Endodermal cell (in vitro differentiated cells): ENCODE data around the gene TTC29. TPM values are rescaled to one million over a fixed set of nuclear protein-coding genes. Genes with fewer than 3 reads are reported as not detected.

Experiments used
- DNase-seq: peaks from one replicate; pipeline ENCODE4 v3.0.0-alpha.2; 2017
- H3K27ac ChIP-seq: 2 replicates; pipeline ENCODE4 v1.5.1; 2013; ENCODE audit warnings: mild to moderate bottlenecking, low read depth, low read length, moderate library complexity
- H3K27me3 ChIP-seq: 2 replicates; pipeline ENCODE4 v1.6.1; 2013; ENCODE audit warnings: mild to moderate bottlenecking, low read length, moderate library complexity; ENCODE audit not compliant: insufficient read depth, control insufficient read depth, poor library complexity, severe bottlenecking
- H3K36me3 ChIP-seq: 2 replicates; pipeline ENCODE4 v1.7.0; 2013; ENCODE audit warnings: mild to moderate bottlenecking, low read length, moderate library complexity; ENCODE audit not compliant: control insufficient read depth, insufficient read depth
- H3K4me1 ChIP-seq: one replicate; pipeline ENCODE4 v1.7.0; 2013; ENCODE audit warnings: low read length; ENCODE audit not compliant: control insufficient read depth, insufficient read depth
- H3K4me3 ChIP-seq: 2 replicates; pipeline ENCODE4 v1.5.1; 2013; ENCODE audit warnings: mild to moderate bottlenecking, low read length, moderate library complexity
- H3K9ac ChIP-seq: 2 replicates; pipeline ENCODE4 v1.6.1; 2013; ENCODE audit warnings: mild to moderate bottlenecking, low read length, moderate library complexity; ENCODE audit not compliant: poor library complexity, severe bottlenecking; ENCODE audit errors: extremely low read depth
- H3K9me3 ChIP-seq: 2 replicates; pipeline ENCODE4 v1.6.1; 2013; ENCODE audit warnings: mild to moderate bottlenecking, low read length, moderate library complexity; ENCODE audit not compliant: control insufficient read depth
- H3K27ac Mint-ChIP-seq: 2 replicates; pipeline ENCODE4 v1.8.0; 2020; ENCODE audit warnings: mixed read lengths
- H3K27me3 Mint-ChIP-seq: 2 replicates; pipeline ENCODE4 v1.8.0; 2021; ENCODE audit warnings: mild to moderate bottlenecking, mixed read lengths; ENCODE audit not compliant: insufficient read depth
- H3K36me3 Mint-ChIP-seq: 2 replicates; pipeline ENCODE4 v1.8.0; 2020; ENCODE audit warnings: low read depth, mixed read lengths
- H3K4me1 Mint-ChIP-seq: 2 replicates; pipeline ENCODE4 v1.8.0; 2020; ENCODE audit warnings: mixed read lengths
- H3K4me3 Mint-ChIP-seq: 2 replicates; pipeline ENCODE4 v1.8.0; 2020; ENCODE audit warnings: mild to moderate bottlenecking, moderate library complexity, mixed read lengths
- H3K9me3 Mint-ChIP-seq: 2 replicates; pipeline ENCODE4 v1.8.0; 2020; ENCODE audit warnings: mild to moderate bottlenecking, mixed read lengths
- CTCF ChIP-seq: fragments of 200-600 bp; sonication (generic); conservative IDR thresholded peaks from 2 replicates; pipeline ENCODE4 v1.5.0; 2021; ENCODE audit warnings: antibody characterized with exemption, mild to moderate bottlenecking
- WGBS, 2 experiments: methylation state at CpG; one replicate each; pipeline versions ENCODE4 v1.1.5 to v1.1.7; 2013; ENCODE audit warnings: missing lambda C conversion rate in 2 of 2, mixed read lengths in 1 of 2; ENCODE audit not compliant: insufficient coverage in 1 of 2, insufficient read length in 1 of 2; 5-methylcytosine and 5-hydroxymethylcytosine counted together
- total RNA-seq, 2 donors: library from RNA; stranded (reverse); fragmentation: NEBNext Ultra II Directional in 1 of 2; extraction: Animal tissue kit (Norgen Biotek cat#: 25700) in 1 of 2; gene quantifications; 2 replicates in 1 of 2; 3 replicates in 1 of 2; pipeline ENCODE4 v1.2.1, GENCODE V29; 2021

Gene TTC29
- total RNA-seq, 2 donors from 2014 or later: 2.7 to 6.5 TPM

- Mint-ChIP-seq H3K9me3 (no peaks in the 10 kb centered on the region), H3K27ac (no peak overlapping the region), H3K36me3 (no peaks in the 10 kb centered on the region), H3K4me3 (no peak overlapping the region), H3K4me1 (no peaks in the 10 kb centered on the region), H3K27me3 (peaks cover 28% of the 10 kb centered on the region)
- H3K4me1 ChIP-seq: no peaks in the 10 kb centered on the region
- TF ChIP-seq CTCF: no peak
- H3K9me3 ChIP-seq: no peaks in the 10 kb centered on the region
- H3K27ac ChIP-seq: no peak overlapping the region
- no peaks in the 10 kb centered on the region for H3K27me3 ChIP-seq
- DNase-seq: no peak
- 82 to 91% methylated on average over 6 to 8 of the region's 8 CpGs for WGBS, 2 experiments
- H3K4me3 ChIP-seq: no peak overlapping the region
- no peaks in the 10 kb centered on the region for H3K36me3 ChIP-seq
- H3K9ac ChIP-seq: no peak overlapping the region
Observed at GRCh38 chr4:146776691-146777090, 169.0 kb downstream of the TTC29 start.

GRCh38 chr4:146763560-146763959 is 182.1 kb downstream of the TTC29 start:
- peaks cover 7% of the 10 kb centered on the region for H3K4me1 ChIP-seq
- H3K4me3 ChIP-seq: no peak overlapping the region
- Mint-ChIP-seq H3K27me3 (peaks cover 9% of the 10 kb centered on the region), H3K4me3 (no peak overlapping the region), H3K4me1 (peaks cover 7% of the 10 kb centered on the region), H3K36me3 (no peaks in the 10 kb centered on the region), H3K9me3 (peaks cover 16% of the 10 kb centered on the region), H3K27ac (no peak overlapping the region)
- H3K9me3 ChIP-seq: no peaks in the 10 kb centered on the region
- no peak for TF ChIP-seq CTCF
- H3K9ac ChIP-seq: no peak overlapping the region
- no peak for DNase-seq
- no peaks in the 10 kb centered on the region for H3K36me3 ChIP-seq
- no peaks in the 10 kb centered on the region for H3K27me3 ChIP-seq
- no peak overlapping the region for H3K27ac ChIP-seq
- 90% methylated on average over 1 of the region's 2 CpGs; no CpG with 5 or more reads in 1 of the 2 experiments for WGBS, 2 experiments

- H3K27ac ChIP-seq: no peak overlapping the region
Observed at GRCh38 chr4:146762016-146762415, 183.6 kb downstream of the TTC29 start.

More at GRCh38 chr4:146762016-146762415, 183.6 kb downstream of the TTC29 start:
- Mint-ChIP-seq H3K9me3 (peaks cover 27% of the 10 kb centered on the region), H3K27ac (no peak overlapping the region), H3K27me3 (peaks cover 7% of the 10 kb centered on the region), H3K4me3 (no peak overlapping the region), H3K36me3 (no peaks in the 10 kb centered on the region), H3K4me1 (peaks cover 7% of the 10 kb centered on the region)
- Histone ChIP-seq H3K36me3 (no peaks in the 10 kb centered on the region), H3K9ac (no peak overlapping the region), H3K9me3 (peaks cover 9% of the 10 kb centered on the region), H3K27me3 (no peaks in the 10 kb centered on the region), H3K4me3 (no peak overlapping the region), H3K4me1 (peaks cover 7% of the 10 kb centered on the region)
- 78 to 100% methylated on average over 1 to 2 of the region's 2 CpGs for WGBS, 2 experiments
- no peak for TF ChIP-seq CTCF
- no peak for DNase-seq
